GM19025 (cell line): ENCODE data around the gene ATRNL1.

Experiments
- ATAC-seq: cut with Tn5 transposase; IDR thresholded peaks from one replicate; pipeline ENCODE4 v1.9.1; 2021; ENCODE audit warnings: mild to moderate bottlenecking, low read depth, moderate library complexity; ENCODE audit not compliant: unreplicated experiment

The ATRNL1 gene

GRCh38 chr10:115580239-115580638 is 487.1 kb downstream of the ATRNL1 start:
- ATAC-seq, result no peak

DNA sequence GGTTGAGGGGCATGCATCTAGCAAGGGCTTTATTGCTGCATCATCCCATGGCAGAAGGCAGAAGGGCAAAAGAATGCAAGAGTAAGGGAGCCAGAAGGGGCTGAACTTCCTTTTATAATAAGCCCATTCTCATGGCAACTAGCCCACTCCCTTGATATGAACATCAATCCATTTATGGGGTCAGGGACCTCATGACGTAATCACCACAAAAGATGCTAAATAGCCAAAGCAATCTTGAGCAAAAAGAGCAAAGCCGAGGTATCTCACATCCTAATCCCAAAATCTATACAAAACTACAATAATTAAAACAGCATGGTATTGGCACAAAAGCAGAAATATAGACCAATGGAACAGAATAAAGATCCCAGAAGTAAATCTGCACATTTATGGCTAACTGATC is 499.9 kb downstream of the ATRNL1 start:
- ATAC-seq, result no peak

DNA sequence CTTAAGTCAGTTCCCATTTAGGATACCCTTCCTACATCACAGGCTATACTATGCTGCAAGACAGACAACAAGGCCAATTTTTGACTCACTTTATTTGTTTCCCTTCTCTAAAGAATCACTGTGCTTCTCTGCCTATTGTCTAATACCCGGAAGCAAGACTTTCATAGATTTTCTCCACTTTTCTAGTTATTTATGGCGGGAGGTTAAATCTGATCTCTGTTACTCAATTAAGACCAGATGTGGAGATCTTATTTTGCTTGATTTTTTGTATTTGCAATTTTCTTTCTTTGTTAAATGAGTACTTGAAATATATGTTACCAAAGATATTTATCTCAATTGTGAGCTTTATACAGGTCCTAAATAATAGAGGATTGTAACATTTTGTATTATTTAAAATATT is 511.5 kb downstream of the ATRNL1 start:
- no peak for ATAC-seq

- ATAC-seq, result no peak
Observed at GRCh38 chr10:115606086-115606485, 512.9 kb downstream of the ATRNL1 start.

GRCh38 chr10:115606741-115607140 is 513.6 kb downstream of the ATRNL1 start:
- no peak for ATAC-seq

- ATAC-seq, result no peak
Observed at GRCh38 chr10:115624448-115624847, 531.3 kb downstream of the ATRNL1 start.

- no peak for ATAC-seq
Observed at GRCh38 chr10:115628616-115629015, 535.5 kb downstream of the ATRNL1 start.

- ATAC-seq, result no peak
Observed at GRCh38 chr10:115638246-115638645, 545.1 kb downstream of the ATRNL1 start.

DNA sequence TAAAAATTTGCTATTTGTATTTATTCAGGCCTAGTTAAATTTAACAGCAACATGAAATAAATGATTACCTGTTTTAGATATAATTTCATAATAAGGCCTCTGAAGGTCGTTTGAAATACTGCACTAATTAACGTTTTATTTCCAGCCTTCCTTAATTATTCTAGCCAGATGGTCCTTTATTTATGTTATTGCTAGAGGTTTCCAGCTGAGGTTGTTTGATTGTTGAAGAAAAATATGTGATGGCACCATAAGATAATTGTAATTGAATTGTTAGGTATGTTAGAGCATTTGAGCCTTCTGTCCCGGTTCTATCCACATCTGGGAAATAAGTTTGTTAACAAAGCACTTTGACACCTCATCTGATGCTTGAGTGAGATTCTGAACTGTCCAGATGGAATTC is 556.1 kb downstream of the ATRNL1 start:
- ATAC-seq, result no peak

- no peak for ATAC-seq
Observed at GRCh38 chr10:115653473-115653872, 560.3 kb downstream of the ATRNL1 start.

- no peak for ATAC-seq
Observed at GRCh38 chr10:115654961-115655360, 561.8 kb downstream of the ATRNL1 start.

DNA sequence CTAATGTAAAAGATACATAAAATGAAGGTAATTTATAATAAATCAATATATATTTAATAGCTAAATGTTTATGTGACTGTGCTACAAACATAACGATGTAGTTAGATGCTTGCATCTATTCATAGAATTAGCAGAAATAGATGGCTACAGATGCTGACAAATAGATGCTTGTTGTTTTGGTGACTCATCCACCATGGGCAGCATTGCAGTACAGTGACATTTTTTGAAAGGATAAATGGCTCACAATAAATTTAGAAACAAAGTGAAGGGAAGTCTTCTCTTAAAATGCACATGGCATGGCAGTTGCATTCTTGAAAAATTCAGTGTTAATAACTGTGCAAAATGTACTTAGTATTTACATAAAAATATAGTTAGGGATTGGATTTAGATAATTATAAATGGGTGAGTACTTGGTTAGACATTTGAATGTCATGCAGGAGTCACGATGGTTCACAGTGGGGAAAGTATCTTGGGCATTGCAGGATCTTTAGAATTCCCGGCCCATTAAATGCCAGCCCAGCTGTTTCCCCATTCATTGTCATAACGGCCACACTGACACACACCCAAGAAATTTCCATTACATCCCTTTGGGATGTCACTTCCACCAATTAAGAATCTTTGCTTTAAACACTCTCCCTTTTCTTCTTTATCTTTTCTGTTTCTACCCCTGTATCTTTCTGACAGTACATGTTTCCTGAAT is 564.1 kb downstream of the ATRNL1 start:
- ATAC-seq, result no peak

GRCh38 chr10:115659616-115660015 is 566.5 kb downstream of the ATRNL1 start:
- ATAC-seq, result no peak

- ATAC-seq, result no peak
Observed at GRCh38 chr10:115660391-115660790, 567.2 kb downstream of the ATRNL1 start.

DNA sequence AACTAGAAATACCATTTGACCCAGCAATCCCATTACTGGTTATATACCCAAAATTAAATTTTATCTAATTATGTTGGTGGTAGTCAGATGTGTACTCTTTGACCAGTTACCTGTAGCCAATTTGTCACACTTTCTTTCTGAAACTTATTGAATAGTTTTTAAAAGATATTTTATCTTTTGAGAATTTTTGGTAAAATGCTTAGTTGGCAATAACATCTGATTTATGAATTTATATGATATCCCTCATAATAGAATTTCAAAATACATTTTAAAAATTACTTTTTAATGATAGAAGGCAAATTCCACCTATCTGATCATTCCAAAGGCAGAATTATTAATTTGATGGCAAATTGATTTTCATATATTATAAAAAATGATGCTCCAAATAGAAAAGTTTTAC is 569.3 kb downstream of the ATRNL1 start:
- ATAC-seq, result no peak

- ATAC-seq, result no peak
Observed at GRCh38 chr10:115665549-115665948, 572.4 kb downstream of the ATRNL1 start.

DNA sequence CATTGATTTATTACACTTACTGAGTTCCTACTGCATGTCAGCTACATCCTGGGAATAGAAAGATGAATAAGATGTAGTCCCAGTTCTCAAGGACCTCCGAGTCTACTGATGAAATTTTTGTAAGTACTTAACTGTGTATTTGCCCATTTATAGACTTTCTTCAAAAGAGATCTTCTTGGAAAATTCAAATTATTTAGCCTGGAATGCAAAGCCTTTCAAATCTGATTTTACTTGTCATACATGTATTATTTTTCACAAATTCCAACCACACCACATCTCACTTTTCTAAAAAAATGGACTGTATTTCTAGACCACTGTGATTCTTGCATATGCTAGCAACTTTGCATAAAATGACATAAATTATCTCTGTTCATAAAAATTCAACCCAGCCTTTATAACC is 581.3 kb downstream of the ATRNL1 start:
- no peak for ATAC-seq

DNA sequence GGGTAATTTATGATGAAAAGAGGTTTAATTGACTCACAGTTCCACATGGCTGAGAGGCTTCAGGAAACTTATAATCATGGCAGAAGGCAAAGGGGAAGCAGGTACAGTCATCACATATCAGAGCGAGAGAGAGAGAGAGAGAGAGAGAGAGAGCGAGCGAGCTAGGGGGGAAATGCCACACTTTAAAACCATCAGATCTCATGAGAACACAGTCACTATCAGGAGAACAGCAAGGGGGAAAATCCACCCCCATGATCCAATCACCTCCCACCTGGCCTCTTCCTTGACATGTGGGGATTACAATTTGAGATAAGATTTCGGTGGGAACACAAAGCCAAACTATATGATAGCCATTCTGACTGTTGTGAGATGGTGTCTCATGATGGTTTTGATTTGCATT is 603.6 kb downstream of the ATRNL1 start:
- ATAC-seq, result no peak

GRCh38 chr10:115706026-115706425 is 612.9 kb downstream of the ATRNL1 start:
- ATAC-seq, result no peak

DNA sequence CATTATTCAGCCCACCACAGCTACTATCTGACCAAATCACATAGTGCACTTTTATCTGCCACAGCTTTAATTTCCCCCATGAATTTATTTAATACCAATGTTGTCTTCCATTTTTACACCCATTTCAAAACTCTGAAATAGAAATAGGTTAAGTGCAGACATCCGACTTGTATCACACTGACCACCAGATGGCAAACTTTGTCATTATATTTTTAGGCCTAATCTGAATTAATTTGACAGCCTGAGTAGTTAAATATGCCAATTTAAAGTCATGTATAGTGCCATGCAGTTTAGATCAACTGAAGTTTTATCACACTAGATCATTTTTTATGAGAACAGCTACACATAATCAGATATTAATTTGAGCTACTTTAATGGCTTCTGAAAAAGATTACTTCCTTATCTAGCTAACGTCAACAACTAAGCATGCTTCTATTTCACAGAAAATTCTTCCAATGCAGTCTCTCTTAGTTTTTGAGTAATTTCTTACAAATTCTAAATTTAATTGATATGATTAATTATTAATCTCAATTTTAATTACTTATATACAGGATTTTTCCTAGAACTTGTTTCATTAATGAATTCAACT is 613.4 kb downstream of the ATRNL1 start:
- no peak for ATAC-seq

GRCh38 chr10:115710136-115710535 is 617.0 kb downstream of the ATRNL1 start:
- ATAC-seq, result no peak

DNA sequence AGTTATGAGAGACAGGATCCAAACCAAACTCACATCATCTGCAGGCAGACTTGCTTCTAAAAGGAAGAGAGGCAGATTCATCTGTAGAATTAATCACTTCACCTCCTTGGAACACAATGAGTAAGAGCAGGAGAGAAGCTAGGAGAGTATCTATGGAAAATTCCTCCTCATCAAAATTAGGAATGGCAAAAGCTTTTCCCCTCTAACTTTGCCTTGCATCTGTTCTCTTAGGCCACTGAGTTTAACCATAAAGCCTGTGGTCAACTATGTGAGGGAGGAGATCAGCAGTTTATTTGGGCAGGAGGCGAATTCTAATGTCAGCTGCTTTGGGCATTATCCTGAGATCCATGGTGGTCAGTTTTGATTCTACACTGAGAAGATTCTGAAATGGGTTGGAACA is 618.1 kb downstream of the ATRNL1 start:
- ATAC-seq, result no peak
